Measurements from ENCODE around the gene SLC7A6OS. TPM values are rescaled to one million over a fixed set of nuclear protein-coding genes. Genes with fewer than 3 reads are reported as not detected.

Gene SLC7A6OS
- total RNA-seq (2021) = 21.1 and 24.5 TPM in 2 replicates
- long read RNA-seq, full-length matches to known transcripts = 67 of 110 reads
- long read RNA-seq, partial matches to known transcripts = 21 of 110 reads
- long read RNA-seq, other reads (novel, unspliced or antisense) = 22 of 110 reads

GRCh38 chr16:68310774-68311511, at the start of gene SLC7A6OS, which contains the start of gene PRMT7:
Gene SLC7A6OS, minus strand, starts transcription at chr16:68310946. Its CDS starts 20 bp downstream, at chr16:68310926.
Gene PRMT7, plus strand, starts transcription at chr16:68311019. Its CDS starts 4,961 bp downstream, at chr16:68315980.
- H3K9me3 Mint-ChIP-seq = no peaks in the 10 kb centered on the region
- Histone ChIP-seq H3K27me3 (ENCODE audit: insufficient read depth, low read length) (no peaks in the 10 kb centered on the region), H3T11ph (ENCODE audit: low read length) (no peak within 1 kb of the TSS), H2BK5ac (ENCODE audit: insufficient read length, low read length) (no peak within 1 kb of the TSS), H2BK15ac (ENCODE audit: low read depth, low read length) (no peak within 1 kb of the TSS), H3K18ac (ENCODE audit: insufficient read length, low read depth, low read length) (peak within 1 kb of the TSS; percentile 22), H4K20me1 (ENCODE audit: control insufficient read depth, insufficient read depth, insufficient read length) (no peaks in the 10 kb centered on the region), H4K8ac (replicated peaks; ENCODE audit: insufficient read length, low read depth, low read length) (no peak within 1 kb of the TSS), H3K23ac (ENCODE audit: insufficient read length, low read depth, low read length) (no peak within 1 kb of the TSS), H3K79me1 (ENCODE audit: insufficient read depth, low read depth, low read length, poor library complexity, severe bottlenecking) (no peaks in the 10 kb centered on the region), H3K4ac (ENCODE audit: low read depth, low read length) (no peak within 1 kb of the TSS), H3K27ac (ENCODE audit: insufficient read length, low read depth, low read length) (no peak within 1 kb of the TSS), H2BK120ac (ENCODE audit: low read depth, low read length, poor library complexity, severe bottlenecking) (no peak within 1 kb of the TSS), H2BK20ac (ENCODE audit: low read depth, low read length, poor library complexity, severe bottlenecking) (no peak within 1 kb of the TSS), H3K4me2 (ENCODE audit: insufficient read depth, insufficient read length, low read length) (peak within 1 kb of the TSS; percentile 98), H2AK5ac (ENCODE audit: insufficient read length, low read length) (no peak within 1 kb of the TSS), H2BK12ac (ENCODE audit: insufficient read length, low read depth, low read length) (no peak within 1 kb of the TSS), H3K14ac (ENCODE audit: insufficient read depth, low read length) (peak within 1 kb of the TSS; percentile 88), H3K23me2 (ENCODE audit: insufficient read length, low read depth, low read length, poor library complexity, severe bottlenecking) (peaks cover 15% of the 10 kb centered on the region), H3K4me1 (ENCODE audit: insufficient read depth, low read length) (peaks cover 2% of the 10 kb centered on the region; the same call in 1 of the 2 replicates), H3K9me3 (ENCODE audit: control insufficient read depth, low read depth, low read length) (no peaks in the 10 kb centered on the region), H3K79me2 (ENCODE audit: insufficient read depth, low read length) (peaks cover 2% of the 10 kb centered on the region; the same call in 1 of the 2 replicates), H2AFZ (ENCODE audit: low read length) (no peak within 1 kb of the TSS), H3K9ac (ENCODE audit: extremely low read depth, insufficient read length, low read length) (peak within 1 kb of the TSS; percentile 87), H4K91ac (ENCODE audit: insufficient read length, low read depth, low read length) (no peak within 1 kb of the TSS), H3K56ac (ENCODE audit: insufficient read length, low read depth, low read length) (no peak within 1 kb of the TSS), H4K5ac (ENCODE audit: insufficient read length, low read depth, low read length) (no peak within 1 kb of the TSS)
- no peaks in the 10 kb centered on the region for H3K27me3 Mint-ChIP-seq (ENCODE audit: low read depth)
- peaks cover 16 to 19% of the 10 kb centered on the region in 2 experiments for H3K4me1 Mint-ChIP-seq
- peaks cover 12 to 34% (median 34%) of the 10 kb centered on the region in 3 experiments; a peak in 6 of 7 replicates for H3K36me3 Mint-ChIP-seq (ENCODE audit: insufficient read depth in 1 of 3, low read depth in 3 of 3)
- DNase-seq = peak; percentile 93
- TF ChIP-seq, protein P1, sequence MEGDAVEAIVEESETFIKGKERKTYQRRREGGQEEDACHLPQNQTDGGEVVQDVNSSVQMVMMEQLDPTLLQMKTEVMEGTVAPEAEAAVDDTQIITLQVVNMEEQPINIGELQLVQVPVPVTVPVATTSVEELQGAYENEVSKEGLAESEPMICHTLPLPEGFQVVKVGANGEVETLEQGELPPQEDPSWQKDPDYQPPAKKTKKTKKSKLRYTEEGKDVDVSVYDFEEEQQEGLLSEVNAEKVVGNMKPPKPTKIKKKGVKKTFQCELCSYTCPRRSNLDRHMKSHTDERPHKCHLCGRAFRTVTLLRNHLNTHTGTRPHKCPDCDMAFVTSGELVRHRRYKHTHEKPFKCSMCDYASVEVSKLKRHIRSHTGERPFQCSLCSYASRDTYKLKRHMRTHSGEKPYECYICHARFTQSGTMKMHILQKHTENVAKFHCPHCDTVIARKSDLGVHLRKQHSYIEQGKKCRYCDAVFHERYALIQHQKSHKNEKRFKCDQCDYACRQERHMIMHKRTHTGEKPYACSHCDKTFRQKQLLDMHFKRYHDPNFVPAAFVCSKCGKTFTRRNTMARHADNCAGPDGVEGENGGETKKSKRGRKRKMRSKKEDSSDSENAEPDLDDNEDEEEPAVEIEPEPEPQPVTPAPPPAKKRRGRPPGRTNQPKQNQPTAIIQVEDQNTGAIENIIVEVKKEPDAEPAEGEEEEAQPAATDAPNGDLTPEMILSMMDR (conservative IDR thresholded peaks at IDR 0.05) = no peak
- H3K4me3 Mint-ChIP-seq = peak within 1 kb of the TSS; percentile 94 to 98
- no CpG with 5 or more reads among the region's 62 CpGs for WGBS (ENCODE audit: extremely low coverage, insufficient read length, low lambda C conversion rate)
- peak within 1 kb of the TSS; percentile 98 to 99 (median 98) for H3K27ac Mint-ChIP-seq
